NT2/D1 (cell line): ENCODE results near the gene STARD5.

Experiments
- DNase-seq: peaks from one replicate; pipeline ENCODE4 v3.0.0-alpha.2; 2011; ENCODE audit warnings: low read depth, low spot score
- H3K27me3 ChIP-seq: 2 replicates; pipeline ENCODE4 v1.6.0; 2011; ENCODE audit warnings: mild to moderate bottlenecking; ENCODE audit not compliant: insufficient read length, insufficient read depth
- H3K36me3 ChIP-seq: 2 replicates; pipeline ENCODE4 v1.6.1; 2011; ENCODE audit warnings: mild to moderate bottlenecking, low read length, mixed read lengths; ENCODE audit not compliant: insufficient read depth, insufficient read length
- H3K4me1 ChIP-seq: 2 replicates; pipeline ENCODE4 v1.5.1; 2011; ENCODE audit not compliant: insufficient read depth, insufficient read length
- H3K4me3 ChIP-seq: 2 replicates; pipeline ENCODE4 v1.5.1; 2011; ENCODE audit warnings: low read depth; ENCODE audit not compliant: insufficient read length
- H3K9ac ChIP-seq: 2 replicates; pipeline ENCODE4 v1.6.0; 2011; ENCODE audit warnings: low read depth; ENCODE audit not compliant: insufficient read length
- H3K9me3 ChIP-seq: 2 replicates; pipeline ENCODE4 v1.5.1; 2011; ENCODE audit warnings: mild to moderate bottlenecking, low read length; ENCODE audit not compliant: insufficient read depth
- SUZ12 ChIP-seq: IDR thresholded peaks from 2 replicates; pipeline ENCODE4 v1.6.1; 2011; ENCODE audit not compliant: insufficient read length, insufficient read depth; ENCODE audit errors: extremely low read depth
- YY1 ChIP-seq: IDR thresholded peaks from 2 replicates; pipeline ENCODE4 v1.6.1; 2011; ENCODE audit not compliant: insufficient read length, insufficient read depth
- ZNF274 ChIP-seq: IDR thresholded peaks from 2 replicates; pipeline ENCODE4 v1.6.1; 2011; ENCODE audit warnings: mild to moderate bottlenecking, low read depth, low read length

The STARD5 gene

DNA sequence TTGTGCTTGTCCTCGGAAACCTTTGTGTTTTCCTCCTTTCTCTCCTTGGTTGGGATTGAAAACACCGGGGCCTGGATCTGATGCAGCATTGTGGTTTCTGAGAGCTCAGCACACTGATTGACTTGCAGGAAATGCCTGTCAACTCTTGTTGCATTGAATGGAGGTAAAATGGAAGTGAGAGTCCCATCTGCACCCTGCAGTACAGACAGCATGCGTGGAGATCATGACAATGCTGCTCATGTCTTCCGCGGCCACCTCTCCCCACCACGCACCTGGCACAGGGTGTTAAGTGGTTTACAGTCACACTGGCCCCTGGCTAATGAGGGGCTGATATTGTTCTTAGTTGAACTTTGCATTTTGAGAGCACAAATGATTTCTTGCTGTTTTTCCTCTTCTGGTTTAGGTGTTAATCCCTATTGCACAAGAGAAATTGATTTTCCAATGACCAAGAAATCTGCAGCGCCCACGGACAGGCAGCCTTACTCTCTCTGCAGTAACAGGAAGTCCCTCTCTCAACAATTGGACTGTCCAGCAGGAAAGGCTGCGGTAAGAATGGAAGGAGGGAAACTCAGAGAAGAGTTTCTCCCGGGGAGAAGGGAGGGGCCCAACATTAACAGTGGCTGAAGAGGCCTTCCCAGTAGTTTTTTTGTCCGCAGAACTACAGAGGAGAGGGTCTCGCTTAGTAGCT, 58.5 kb downstream of the STARD5 start:
- no peak for TF ChIP-seq YY1
- TF ChIP-seq ZNF274: no peak
- no peak for TF ChIP-seq SUZ12
- Histone ChIP-seq H3K9ac (no peak overlapping the region), H3K4me1 (no peaks in the 10 kb centered on the region), H3K4me3 (no peak overlapping the region), H3K27me3 (no peaks in the 10 kb centered on the region), H3K9me3 (no peaks in the 10 kb centered on the region), H3K36me3 (no peaks in the 10 kb centered on the region)
- DNase-seq: no peak

DNA sequence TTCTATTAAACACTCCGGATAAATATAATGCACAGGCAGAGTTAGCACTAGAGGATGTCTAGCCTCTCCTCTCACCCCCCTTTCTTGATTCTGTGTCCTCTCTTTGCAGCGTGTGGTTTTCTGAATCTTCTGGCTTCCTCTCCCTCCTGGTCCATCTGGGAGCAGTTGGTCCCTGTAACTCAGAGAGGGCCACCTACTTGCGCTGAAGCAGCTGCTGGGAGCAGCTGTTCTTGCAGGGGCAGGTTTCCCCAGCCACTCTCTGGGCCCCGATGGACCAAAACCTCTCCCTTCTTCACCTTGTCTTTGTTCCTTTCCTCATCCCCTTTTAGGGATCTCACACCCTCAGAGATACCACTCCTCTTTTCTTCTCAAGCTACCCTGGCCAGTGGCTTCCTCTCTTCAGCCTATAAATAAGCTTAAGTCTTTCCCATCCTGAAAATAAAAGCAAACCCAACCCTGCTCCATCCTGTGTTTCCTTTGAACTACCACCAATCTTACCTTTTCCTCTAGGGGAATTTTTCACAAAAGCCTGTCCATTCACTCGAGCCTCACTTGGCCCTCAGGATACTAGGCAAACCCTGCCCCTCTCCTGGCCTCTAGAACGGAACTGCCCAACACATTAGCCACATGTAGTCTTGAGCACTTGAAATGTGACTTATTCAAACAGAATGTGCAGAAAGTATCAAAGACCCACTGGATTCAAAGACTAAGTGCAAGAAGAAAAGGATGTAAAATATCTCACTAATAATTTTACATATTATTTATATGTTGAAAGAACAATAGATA, 59.7 kb downstream of the STARD5 start:
- H3K4me3 ChIP-seq: no peak overlapping the region
- no peaks in the 10 kb centered on the region for H3K36me3 ChIP-seq
- H3K4me1 ChIP-seq: no peaks in the 10 kb centered on the region
- H3K9me3 ChIP-seq: no peaks in the 10 kb centered on the region
- H3K27me3 ChIP-seq: no peaks in the 10 kb centered on the region
- no peak overlapping the region for H3K9ac ChIP-seq
- DNase-seq: no peak
- TF ChIP-seq YY1 (no peak), SUZ12 (no peak), ZNF274 (no peak)

DNA sequence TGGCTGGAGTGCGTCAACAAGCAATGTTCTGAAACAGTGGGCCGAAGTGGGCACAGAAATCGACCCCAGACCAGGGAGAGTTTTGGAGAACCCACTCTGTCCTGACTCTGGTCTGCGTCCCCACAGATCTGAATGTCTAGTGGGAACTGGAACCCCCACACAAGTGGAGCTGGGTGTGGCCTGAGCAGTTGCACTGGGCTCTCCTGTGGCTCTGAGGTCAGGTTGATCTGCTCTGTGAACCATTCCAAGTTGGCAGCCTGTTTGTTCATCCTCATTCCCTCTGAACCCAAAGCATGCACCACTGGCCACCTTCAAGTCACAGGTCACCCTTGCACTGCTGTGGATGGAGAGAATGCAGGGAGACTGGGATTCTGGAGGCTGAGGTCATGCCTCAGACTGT, 60.5 kb downstream of the STARD5 start:
- no peak for TF ChIP-seq ZNF274
- no peak for TF ChIP-seq YY1
- TF ChIP-seq SUZ12: no peak
- Histone ChIP-seq H3K9me3 (no peaks in the 10 kb centered on the region), H3K36me3 (no peaks in the 10 kb centered on the region), H3K4me3 (no peak overlapping the region), H3K4me1 (no peaks in the 10 kb centered on the region), H3K27me3 (no peaks in the 10 kb centered on the region), H3K9ac (no peak overlapping the region)
- no peak for DNase-seq

DNA sequence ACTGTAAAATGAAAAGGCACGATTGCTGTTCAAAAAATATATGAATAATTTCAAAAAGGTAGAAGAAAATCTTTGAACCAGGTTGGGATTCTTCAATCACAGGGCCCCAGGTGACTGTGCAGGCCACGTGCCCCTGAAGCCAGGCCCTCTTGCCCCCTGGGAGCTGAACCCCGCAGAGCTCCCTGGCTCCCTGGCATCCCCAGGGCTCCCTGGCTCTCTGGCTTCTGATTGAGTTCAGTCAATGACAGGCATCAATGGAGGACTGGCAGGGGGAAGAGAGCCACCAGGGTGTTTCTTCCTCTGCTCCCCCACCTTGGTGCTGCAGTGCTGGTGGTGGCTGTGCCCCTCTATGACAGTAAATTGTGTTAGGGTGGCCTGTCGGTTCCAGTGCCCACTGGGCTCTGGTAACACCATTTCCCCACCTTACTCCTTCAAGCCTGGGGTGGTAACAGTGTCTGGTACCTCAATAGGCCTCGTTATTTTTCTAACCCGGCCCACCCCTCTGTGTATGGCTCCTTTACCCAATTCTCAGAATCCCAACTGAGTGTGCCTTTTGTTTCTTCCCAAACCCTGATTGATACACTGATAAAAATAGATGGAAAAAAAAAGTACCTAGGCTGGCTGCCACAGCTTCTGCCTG, 62.6 kb downstream of the STARD5 start:
- TF ChIP-seq YY1 (no peak), SUZ12 (no peak), ZNF274 (no peak)
- no peaks in the 10 kb centered on the region for H3K4me1 ChIP-seq
- DNase-seq: no peak
- H3K9me3 ChIP-seq: no peaks in the 10 kb centered on the region
- no peak overlapping the region for H3K9ac ChIP-seq
- H3K36me3 ChIP-seq: no peaks in the 10 kb centered on the region
- no peaks in the 10 kb centered on the region for H3K27me3 ChIP-seq
- no peak overlapping the region for H3K4me3 ChIP-seq

DNA sequence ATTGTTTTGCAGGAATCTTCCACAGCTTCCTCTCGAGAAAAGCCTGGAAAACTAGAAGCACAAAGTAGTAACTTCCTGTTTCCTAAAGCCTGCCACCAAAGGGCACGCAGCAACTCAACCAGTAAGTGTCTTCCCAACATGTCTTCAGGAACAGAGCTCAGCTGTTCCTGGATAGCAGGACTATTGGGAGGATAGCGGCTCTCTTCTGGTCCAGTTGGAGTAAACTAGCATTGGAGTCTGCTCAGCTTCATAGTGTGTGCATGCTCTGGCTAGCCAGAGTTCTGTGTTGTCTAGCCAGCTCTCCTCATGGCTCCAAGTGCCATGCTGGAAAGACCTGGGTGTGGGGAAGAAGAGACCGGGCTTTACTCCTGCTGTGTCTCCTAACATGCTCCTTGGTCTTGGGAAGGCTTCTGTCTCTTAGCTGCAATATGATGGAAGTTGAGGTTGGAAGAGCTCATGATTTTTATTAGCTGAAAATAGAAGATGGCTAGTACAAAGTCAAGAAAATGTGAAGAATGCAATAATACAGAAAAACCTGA, 64.1 kb downstream of the STARD5 start:
- no peaks in the 10 kb centered on the region for H3K36me3 ChIP-seq
- no peak overlapping the region for H3K4me3 ChIP-seq
- no peak overlapping the region for H3K9ac ChIP-seq
- H3K9me3 ChIP-seq: no peaks in the 10 kb centered on the region
- H3K27me3 ChIP-seq: no peaks in the 10 kb centered on the region
- no peak for DNase-seq
- TF ChIP-seq YY1 (no peak), ZNF274 (no peak), SUZ12 (no peak)
- H3K4me1 ChIP-seq: no peaks in the 10 kb centered on the region
